Activated CD8-positive, alpha-beta memory T cell treated with anti-CD3 and anti-CD28 coated beads for 36 hours (primary cell): ENCODE results near the gene PACRG. TPM values are rescaled to one million over a fixed set of nuclear protein-coding genes. Genes with fewer than 3 reads are reported as not detected.

Experiments
- CTCF ChIA-PET: fragments of 350-600 bp; sonication (Branson Sonifier 250); formaldehyde crosslinking; loops from one replicate; lab custom pipeline; 2021; ENCODE audit warnings: antibody characterized with exemption; lab: Charles Lee
- POLR2A ChIA-PET: fragments of 350-600 bp; sonication (Branson Sonifier 250); formaldehyde crosslinking; loops from one replicate; lab custom pipeline; 2021; ENCODE audit warnings: antibody characterized with exemption; lab: Charles Lee
- total RNA-seq, 2 experiments: library from RNA; stranded (reverse); gene quantifications; one replicate each; pipeline ENCODE4 v1.2.3, GENCODE V29; 2021

The PACRG gene
- total RNA-seq, 2 experiments from 2014 or later: not detected

DNA sequence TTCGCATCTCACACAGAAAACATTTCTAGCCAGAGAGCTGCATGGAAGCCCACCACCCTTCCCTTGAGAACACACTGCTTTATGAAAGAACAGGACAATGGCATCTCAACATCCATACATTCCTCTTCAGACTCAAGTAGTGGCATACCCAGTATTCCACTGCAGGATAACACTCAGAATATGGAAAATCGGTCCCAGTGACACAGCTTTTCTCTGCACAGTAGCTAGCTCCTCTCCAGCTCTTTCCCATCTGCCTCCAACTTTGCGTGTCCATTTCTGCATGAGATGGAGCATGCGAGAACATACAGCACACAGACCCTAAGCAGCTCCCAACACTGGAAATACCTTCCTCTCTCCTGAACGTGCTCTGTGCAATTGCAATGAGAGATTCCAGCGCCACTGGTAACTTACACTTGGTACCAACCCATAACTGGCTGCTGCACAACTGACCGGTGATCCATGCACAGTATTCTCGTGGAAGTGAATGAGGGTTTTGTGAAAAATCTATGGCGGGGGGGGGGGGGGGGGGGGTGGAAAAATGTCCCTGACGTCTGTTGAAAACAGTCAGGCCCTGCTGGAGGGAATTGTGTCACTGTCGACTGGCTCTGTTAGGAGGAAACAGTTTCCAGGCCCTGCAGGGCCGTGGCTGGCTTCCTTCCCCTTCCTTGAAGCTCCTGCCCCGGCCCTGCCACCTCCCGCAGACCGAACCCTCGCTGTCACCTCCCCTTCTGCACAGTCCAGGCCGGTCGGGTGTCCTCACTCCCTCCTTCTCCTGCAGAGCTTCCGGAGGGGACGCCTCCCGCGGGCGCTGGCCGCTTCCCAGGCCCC lies 420.9 kb downstream of the PACRG start:
- ChIA-PET POLR2A (no interaction called here), CTCF (no interaction called here)

DNA sequence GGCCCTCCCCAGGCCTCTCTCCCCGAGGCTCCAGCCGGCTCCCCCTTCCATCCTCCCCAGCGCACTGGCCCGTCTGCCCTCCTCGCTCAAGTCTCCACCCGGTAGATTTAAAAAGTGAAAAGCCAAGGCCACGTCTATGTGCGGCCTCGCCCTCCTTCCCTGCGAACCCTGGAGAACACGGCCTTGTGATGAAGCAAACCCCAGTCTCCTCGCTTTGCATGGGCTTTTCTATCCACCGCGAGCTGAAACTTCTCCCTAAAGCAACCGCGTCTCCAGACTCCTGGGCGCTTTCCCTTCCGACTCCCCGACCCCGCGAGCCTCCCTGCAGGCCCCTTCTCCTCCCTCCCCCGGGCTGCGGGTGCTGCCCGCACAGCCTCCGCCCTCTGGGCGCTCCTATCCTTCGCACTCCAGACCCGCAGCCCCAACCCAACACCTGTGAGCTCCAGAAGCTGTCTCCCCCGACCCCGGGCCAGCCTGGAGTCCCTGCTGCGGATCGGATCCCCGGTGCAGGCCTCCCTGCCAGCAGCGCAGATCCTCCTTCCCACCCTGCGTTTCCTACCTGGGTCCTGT lies 421.6 kb downstream of the PACRG start:
- CTCF ChIA-PET: no interaction called here
- POLR2A ChIA-PET: no interaction called here

DNA sequence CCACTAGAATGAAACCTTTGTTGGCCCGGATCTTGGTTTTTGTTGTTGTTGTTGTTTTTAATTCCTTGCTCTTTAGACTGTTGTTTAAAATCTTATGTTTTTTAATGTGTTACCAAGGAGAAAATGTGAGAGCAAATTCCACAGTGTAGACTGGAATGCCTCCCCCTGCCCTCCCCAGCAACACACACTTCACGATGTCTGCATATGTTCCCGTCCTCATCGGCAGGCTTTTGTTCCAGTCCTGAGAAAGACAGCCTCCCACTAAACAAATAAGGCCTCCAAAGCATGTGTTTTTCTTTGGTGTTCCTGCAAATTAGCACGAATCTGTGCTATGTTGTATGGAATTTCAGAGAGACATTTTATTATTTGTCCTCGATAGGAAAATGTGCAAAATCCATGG lies 423.4 kb downstream of the PACRG start:
- CTCF ChIA-PET: no interaction called here
- POLR2A ChIA-PET: no interaction called here

DNA sequence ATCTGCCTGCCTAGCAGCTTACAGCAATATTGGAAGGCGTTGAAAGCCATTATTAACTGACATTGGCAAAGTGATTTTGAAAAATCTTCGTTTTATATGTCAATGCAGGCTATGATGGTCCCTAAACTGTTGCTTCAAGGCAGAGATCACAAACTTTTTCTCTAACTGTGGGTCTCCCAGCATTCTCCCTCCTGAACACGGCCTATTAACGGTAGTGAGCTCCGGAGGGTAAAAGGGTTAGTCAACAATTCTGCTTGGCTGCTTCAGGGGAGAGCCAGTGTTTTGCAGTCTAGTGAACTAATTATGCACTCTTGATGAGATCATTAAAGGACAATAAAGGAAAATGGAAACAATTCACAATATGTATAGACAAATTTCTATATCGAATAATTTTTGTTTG lies 424.9 kb downstream of the PACRG start:
- POLR2A ChIA-PET: no interaction called here
- CTCF ChIA-PET: no interaction called here

DNA sequence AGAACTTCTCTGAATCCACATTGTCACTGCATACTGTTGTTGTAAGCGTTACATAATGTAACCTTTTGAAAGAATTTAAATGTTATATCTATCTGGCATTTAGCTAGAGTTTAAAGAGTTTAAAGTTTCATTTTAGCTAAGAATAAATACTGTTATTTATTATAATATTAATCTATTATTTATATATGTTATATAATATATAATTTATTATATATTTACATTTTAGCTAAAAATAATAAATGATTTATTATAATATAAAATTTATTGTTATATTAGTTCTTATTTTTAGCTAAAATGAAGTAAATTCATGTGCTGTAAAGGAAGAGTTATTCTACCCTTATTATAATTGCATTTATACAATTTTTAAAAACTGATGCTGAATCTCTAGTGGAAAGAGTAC lies 431.3 kb downstream of the PACRG start:
- POLR2A ChIA-PET: no interaction called here
- CTCF ChIA-PET: interaction anchor here (0.6 kb wide), 1 partner anchor 21 kb away, joined by 3 read pairs; no protein-coding TSS in a partner anchor

DNA sequence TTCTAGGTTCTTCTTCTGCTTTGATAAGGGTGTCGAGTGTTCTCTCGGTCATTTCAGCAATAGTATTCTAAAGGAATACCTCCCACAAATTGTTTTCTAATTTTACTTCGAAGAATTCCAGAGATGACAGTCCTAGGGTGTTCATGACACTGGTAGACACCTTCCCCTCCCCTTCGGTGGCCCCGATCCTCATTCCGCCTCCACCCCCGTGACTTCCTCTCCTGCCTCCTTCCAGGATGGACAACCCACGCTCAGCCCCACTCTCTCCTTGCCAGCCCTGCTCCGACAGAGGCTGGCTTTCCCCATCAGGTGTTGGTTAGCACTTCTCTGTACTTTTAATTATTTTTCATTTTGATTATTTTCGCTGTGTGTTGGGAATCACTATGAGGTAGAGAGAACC lies 431.9 kb downstream of the PACRG start:
- POLR2A ChIA-PET: no interaction called here
- CTCF ChIA-PET: interaction anchor here (0.6 kb wide), 1 partner anchor 22 kb away, joined by 3 read pairs; no protein-coding TSS in a partner anchor

DNA sequence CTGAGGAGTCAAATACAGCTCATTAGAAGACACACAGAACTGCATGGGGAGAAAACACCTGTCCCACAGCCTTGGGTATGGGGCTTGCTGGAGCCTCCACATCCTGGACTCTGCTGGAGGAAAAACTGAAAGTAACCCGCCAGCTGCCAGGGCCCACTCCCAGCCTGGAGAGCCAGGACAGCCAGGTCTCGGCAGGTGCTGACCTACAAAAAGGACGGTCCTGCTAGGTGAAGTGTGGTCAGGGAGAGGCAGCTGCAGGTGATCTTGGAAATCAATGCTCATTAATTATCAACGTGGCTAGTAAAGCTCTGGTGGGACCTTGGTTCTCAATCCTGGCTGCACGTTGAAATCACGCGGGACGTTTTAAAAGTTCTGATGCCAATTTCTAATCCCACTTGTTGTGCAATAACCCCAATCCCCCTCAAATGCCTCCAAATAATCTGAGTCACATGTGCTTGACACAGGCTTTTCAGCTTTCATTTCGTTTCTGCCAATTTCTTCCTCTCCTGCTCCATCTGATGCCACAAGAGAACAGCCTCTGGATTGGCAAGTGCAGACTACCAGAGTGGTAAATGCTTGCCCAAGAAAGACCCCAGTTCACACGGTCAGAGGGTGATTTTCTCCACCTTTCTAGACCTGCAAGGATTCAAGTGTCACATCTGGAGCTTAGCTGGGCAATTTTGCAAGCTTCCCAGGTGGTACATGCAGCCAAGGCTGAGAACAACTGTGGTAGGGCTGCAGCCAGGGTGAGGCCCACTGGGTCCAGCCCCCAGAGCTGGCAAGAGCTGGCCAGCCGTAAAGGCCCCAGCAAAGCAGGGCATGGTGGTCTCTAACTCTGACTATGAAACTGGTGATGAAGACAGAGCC lies 434.5 kb downstream of the PACRG start:
- POLR2A ChIA-PET: no interaction called here
- CTCF ChIA-PET: no interaction called here

DNA sequence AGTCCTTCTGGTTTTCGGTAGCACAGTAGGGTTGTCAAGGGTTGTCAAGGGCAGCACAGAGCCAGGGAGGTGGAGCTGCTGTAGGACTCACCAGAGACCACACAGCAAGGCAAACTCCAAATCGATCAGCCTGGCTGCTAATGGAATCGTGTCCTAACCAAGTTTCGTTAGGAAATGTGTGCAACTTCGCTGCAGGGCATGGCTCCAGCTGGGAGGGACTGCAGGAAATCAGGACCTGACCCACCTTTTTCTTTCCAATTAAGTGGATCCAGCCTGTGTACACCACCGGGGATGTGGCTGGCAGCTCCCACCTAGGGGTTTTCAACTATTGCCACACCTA lies 435.1 kb downstream of the PACRG start:
- ChIA-PET POLR2A (no interaction called here), CTCF (no interaction called here)

DNA sequence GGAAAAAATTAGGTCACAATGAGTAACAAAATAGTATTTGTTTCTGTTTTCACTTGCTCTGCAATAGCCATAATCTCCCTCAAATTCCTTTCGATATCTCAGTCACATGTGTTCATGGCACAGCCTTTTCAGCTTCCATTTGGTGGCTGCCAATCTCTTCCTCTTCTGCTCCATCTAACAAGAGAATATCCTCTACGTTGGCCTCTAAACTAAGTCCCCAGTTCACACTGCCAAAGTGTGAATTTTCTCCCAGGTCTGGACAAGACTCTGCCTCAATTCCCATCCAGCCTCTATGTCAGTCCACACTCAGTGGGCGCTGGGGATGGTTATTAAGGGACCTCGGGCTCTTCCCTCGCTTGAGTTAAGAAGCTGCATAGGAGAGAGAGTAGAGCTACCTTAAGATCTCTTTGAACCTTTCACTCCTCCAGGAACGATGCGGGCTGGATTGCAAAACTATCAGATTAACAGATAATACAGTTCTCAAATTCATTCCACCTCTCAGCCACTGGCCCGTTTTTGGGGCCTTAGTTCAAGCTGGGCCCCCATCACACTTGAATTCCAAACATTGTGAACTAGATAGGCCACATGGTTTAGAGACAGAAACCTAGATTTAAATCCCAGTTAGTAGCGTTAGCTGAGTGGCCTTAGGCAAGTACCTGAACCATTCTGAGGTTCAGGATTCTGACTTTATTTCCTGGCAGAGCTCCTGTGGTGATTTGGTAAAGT lies 436.6 kb downstream of the PACRG start:
- ChIA-PET POLR2A (no interaction called here), CTCF (interaction anchor here (0.6 kb wide), 1 partner anchor 891 kb away, joined by 3 read pairs; no protein-coding TSS in a partner anchor)

DNA sequence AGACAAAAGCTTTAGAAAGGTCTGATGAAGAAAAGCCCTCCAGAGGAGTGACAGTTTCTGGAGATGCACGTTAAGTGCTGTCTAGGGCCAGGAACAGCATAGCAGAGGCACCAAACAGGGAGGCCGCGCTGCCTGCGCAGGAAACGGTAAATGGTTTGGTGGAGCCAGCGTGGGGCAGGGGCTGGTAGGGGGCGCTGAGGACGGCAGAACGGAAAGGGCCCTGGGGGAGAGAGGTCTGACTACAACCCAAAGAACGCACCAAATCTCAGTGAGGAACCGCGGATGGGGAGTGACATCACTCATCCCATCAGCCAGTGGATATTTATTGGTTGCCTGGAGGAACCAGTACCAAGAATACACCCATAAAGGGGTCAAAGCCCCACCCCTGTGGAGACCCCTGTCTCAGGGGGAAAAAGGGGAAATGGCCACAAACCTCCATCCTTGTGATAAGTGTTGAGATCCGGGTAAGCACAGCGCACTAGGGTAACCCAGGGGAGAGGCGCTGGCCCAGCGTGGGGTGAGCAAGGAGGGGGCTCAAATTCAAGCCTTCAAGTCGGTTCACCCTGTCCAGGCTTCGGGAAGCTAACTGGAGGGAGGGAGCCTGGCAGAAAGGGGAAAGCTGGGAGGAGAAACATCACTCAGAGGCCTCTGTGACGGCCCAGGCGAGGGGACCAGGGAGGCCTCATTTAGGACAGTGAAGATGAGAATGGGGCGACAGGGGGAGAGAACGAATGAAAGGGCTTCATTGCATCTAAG lies 437.6 kb downstream of the PACRG start:
- ChIA-PET POLR2A (no interaction called here), CTCF (no interaction called here)

DNA sequence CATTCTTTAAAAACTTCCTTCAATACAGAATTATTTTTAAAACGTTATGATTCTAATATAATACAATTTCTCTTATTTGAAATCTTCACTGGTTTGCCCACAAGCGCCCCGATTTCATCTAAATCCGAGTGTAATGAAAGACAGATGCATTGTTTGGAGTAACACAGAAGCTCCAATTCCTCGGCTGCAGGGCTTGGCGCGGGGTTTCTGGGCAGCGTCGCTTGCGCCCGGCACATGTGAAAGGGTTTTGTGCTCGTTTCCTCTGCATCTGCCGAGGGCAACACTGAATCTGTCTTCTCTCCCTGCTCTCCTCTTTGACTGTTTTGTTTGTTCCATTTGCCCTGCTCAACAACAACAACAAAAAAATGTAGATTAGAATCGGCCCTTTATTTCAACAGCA lies 438.1 kb downstream of the PACRG start:
- POLR2A ChIA-PET: no interaction called here

DNA sequence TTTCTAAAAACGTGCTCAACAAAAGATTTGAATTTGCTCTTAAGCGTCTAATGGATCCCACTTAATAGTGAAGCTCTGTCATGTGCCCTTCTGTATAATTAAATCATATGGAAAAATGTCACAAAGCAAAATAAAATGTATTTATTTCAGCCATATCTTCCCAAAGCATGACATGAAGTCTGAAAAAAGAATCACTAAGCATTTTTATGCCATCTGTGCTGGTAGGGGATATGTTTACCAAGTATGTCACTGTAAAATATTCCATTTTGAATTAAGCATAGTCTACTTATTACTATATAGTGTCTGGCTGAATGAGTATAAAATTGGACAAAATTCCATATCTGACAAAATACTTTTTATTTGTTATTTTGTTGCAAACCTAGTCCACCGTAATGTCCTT lies 438.7 kb downstream of the PACRG start:
- ChIA-PET POLR2A (no interaction called here), CTCF (no interaction called here)

More for the DNA sequence above, 438.1 kb downstream of the PACRG start:
- CTCF ChIA-PET: no interaction called here

DNA sequence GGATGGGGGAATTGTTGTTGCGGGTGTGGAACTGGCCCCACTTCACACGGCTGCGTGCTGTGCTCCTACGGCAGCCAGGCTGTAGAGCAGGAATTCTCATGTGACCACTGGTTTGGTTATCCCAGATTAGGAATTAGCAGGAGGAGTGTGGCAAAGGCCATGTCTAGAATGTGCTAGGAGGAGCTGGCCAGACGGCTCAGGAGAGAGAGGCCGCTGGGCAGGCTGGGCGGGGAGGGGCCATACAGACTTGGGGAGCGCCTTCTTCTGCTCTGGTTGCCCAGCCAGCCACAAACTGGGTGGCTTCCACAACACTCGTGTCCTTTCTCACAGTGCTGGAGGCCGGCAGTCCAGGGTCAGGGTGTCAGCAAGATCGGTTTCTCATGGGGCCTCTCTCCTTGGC lies 441.7 kb downstream of the PACRG start:
- CTCF ChIA-PET: interaction anchor here (0.5 kb wide), 1 partner anchor 1743 kb away, joined by 4 read pairs; no protein-coding TSS in a partner anchor
- POLR2A ChIA-PET: no interaction called here

DNA sequence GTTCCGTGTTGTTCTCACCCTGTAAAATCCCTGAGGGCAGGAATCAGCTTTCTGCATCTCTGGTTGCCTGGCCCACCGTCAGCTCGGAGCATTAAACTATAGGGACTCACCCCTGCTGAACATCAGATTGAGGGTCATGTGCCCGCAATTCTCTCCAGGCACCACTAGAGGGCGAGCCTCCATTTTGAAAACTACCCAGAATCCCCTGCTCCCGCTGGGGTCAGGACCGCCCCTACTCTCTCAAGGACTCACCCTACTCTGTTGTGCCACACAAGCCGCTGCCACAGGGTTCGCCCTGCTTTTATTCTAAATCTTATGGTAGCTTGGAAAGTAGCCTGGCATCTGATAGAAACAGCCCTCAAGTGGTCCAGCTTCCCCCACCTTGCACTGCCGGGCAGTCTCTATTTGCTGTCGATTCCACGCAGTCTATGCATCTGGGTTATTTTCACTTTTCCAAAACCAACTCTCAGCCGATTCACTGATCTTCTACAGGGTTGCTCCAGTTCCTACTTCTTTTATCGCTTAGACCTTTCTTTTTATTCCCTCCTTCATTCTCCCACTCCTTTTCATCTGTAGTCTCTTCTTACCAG lies 442.6 kb downstream of the PACRG start:
- CTCF ChIA-PET: no interaction called here
- POLR2A ChIA-PET: no interaction called here

DNA sequence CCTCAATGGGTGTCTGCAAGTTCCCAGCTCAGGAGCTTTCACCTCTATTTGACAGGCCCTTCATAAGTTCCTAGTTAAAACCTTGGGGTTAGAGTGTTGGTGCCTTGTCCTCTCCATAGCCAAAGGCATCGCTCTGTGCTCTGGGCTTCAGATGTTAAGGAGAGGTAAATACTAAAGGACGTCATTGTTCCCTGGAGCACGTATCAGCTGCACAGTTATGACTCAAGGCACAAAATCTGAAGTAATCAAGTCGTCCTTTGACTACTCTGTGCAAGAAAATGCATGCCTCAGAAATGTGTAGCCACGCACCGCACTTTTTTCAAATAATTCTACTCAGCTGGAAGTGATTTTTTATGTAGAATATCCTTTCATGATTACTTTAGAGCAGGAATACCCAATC lies 446.0 kb downstream of the PACRG start:
- CTCF ChIA-PET: no interaction called here
- POLR2A ChIA-PET: no interaction called here

DNA sequence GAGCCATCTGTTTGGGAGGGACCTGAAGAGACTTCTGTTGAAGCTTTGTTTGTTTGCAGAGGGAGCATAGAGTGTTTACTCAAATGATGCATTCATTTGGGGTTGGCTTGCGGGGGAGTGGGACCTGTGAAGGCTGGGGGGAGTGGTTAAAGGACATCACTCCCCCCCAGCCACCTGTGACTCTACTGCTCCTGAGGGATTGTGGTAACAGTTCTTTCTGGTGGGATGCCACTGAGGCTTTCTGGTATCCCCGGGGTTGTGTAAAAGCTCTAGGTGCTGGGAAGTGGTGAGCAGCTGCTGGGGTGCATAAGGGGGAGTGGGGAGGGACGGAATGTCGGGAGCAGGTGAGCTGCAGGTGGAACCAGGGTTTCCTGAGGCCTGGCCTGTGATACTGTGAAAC lies 447.5 kb downstream of the PACRG start:
- ChIA-PET POLR2A (no interaction called here), CTCF (no interaction called here)

DNA sequence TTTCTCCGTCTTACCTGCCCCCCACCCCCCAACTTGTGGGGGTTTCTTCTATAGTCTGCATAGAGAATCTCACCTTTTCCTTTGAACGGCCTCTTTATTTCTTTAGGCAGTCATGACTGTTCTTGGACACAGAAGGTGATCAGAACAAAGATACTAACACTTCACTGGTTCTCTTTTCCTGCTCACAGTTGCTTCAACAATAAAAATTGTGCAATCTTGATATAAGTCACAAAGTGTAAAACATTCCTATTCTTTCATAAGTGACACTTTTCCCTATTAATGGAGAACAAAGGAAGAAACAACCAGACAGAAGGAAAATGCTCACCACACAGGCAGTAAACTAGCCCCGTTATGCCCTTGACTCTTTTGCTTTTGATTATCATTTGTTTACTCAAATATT lies 448.3 kb downstream of the PACRG start:
- ChIA-PET POLR2A (interaction anchor here (0.6 kb wide), 1 partner anchor 1763 kb away, joined by 3 read pairs; no protein-coding TSS in a partner anchor), CTCF (no interaction called here)

DNA sequence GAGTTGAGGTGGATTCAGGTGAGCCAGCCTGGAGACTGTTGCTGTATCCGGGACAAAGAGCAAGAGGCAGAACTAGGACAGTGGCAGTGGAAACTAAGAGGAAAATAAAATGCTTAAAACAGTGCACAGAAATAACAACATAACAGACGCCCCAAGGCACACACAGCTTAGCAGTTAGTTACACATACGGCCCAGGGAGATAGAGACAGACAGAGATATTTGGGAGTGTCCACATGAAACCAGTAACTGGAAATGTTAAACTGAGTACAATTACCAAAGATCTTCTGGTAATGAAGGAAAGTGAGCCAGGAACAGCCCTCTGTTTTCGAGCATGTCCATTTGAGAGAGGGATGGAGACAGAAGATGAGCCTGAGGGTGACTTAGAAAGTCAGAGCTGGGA lies 449.2 kb downstream of the PACRG start:
- ChIA-PET CTCF (no interaction called here), POLR2A (no interaction called here)
